MM.1S (cell line): Measurements from ENCODE around the gene RASGRF2.

Experiments used
- DNase-seq: peaks from one replicate; pipeline ENCODE4 v3.0.0-alpha.2; 2015
- H2AFZ ChIP-seq: fragments of 300-600 bp; sonication (generic); 2 replicates; pipeline ENCODE4 v1.6.0; 2016; ENCODE audit warnings: antibody characterized with exemption, low read length
- H3F3A ChIP-seq: fragments of 300-600 bp; sonication (generic); 2 replicates; pipeline ENCODE4 v1.6.1; 2016; ENCODE audit warnings: mild to moderate bottlenecking, antibody characterized with exemption, low read length, moderate library complexity, mixed read lengths; ENCODE audit not compliant: insufficient read depth
- H3K27ac ChIP-seq: fragments of 300-600 bp; sonication (generic); 2 replicates; pipeline ENCODE4 v1.5.1; 2016; ENCODE audit warnings: mild to moderate bottlenecking, low read length
- H3K27me3 ChIP-seq: fragments of 300-600 bp; sonication (generic); replicated peaks from 2 replicates; pipeline ENCODE4 v1.6.0; 2016; ENCODE audit warnings: low read length; ENCODE audit not compliant: insufficient read depth
- H3K36me3 ChIP-seq: fragments of 300-600 bp; sonication (generic); replicated peaks from 2 replicates; pipeline ENCODE4 v1.6.1; 2016; ENCODE audit warnings: mild to moderate bottlenecking, low read length, mixed read lengths; ENCODE audit not compliant: insufficient read depth
- H3K4me1 ChIP-seq: fragments of 300-600 bp; sonication (generic); 2 replicates; pipeline ENCODE4 v1.6.1; 2016; ENCODE audit warnings: low read length, mixed read lengths
- H3K4me2 ChIP-seq: fragments of 300-600 bp; sonication (generic); 2 replicates; pipeline ENCODE4 v1.6.0; 2016; ENCODE audit warnings: low read depth, low read length
- H3K4me3 ChIP-seq: fragments of 300-600 bp; sonication (generic); 2 replicates; pipeline ENCODE4 v1.5.1; 2016; ENCODE audit warnings: low read length, mixed read lengths
- H3K79me2 ChIP-seq: fragments of 300-600 bp; sonication (generic); 2 replicates; pipeline ENCODE4 v1.6.1; 2016; ENCODE audit warnings: mixed run types, low read length, mixed read lengths
- H3K9ac ChIP-seq: fragments of 300-600 bp; sonication (generic); 2 replicates; pipeline ENCODE4 v1.6.1; 2016; ENCODE audit warnings: low read length, mixed read lengths
- H3K9me2 ChIP-seq: fragments of 300-600 bp; sonication (generic); replicated peaks from 2 replicates; pipeline ENCODE4 v1.6.1; 2016; ENCODE audit warnings: mild to moderate bottlenecking, low read length, mixed read lengths; ENCODE audit not compliant: insufficient read depth
- H3K9me3 ChIP-seq: fragments of 300-600 bp; sonication (generic); replicated peaks from 2 replicates; pipeline ENCODE4 v1.6.1; 2016; ENCODE audit warnings: mild to moderate bottlenecking, low read length, mixed read lengths; ENCODE audit not compliant: insufficient read depth
- H4K20me1 ChIP-seq: fragments of 300-600 bp; sonication (generic); 2 replicates; pipeline ENCODE4 v1.6.1; 2016; ENCODE audit warnings: mild to moderate bottlenecking, low read length, moderate library complexity, mixed read lengths; ENCODE audit not compliant: insufficient read depth
- EZH2 ChIP-seq: fragments of 300-600 bp; sonication (generic); optimal IDR thresholded peaks from 2 replicates; pipeline ENCODE3; 2017; ENCODE audit warnings: low read depth, mild to moderate bottlenecking, antibody characterized with exemption, low read length, mixed read lengths
- EZH2phosphoT487 ChIP-seq: fragments of 300-600 bp; sonication (generic); IDR thresholded peaks from 2 replicates; pipeline ENCODE4 v1.6.1; 2018; ENCODE audit warnings: antibody characterized with exemption, low read length
- TF ChIP-seq, protein P1 (sequence below): fragments of 300-600 bp; sonication (generic); IDR thresholded peaks from 2 replicates; pipeline ENCODE4 v1.5.1; 2016; ENCODE audit warnings: antibody characterized with exemption, low read length, mixed read lengths

The RASGRF2 gene

DNA sequence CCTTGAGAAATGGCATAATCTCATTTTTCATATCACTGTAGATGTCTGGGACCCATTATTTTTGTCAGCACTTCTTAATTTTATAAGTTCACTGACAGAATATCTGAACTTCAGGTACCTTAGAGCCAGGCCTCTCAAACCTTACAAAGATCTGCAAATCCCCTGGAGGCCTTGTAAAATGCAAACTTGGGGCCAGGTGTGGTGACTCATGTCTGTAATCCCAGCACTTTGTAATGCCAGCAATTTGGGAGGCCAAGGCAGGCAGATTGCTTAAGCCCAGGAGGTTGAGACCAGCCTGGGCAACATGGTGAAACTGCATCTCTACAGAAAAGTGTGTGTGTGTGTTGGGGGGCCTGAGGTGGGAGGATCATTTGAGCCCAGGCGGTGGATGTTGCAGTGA, 30.8 kb downstream of the RASGRF2 start:
- no peak for TF ChIP-seq EZH2
- TF ChIP-seq EZH2phosphoT487, result no peak
- TF ChIP-seq, protein P1, sequence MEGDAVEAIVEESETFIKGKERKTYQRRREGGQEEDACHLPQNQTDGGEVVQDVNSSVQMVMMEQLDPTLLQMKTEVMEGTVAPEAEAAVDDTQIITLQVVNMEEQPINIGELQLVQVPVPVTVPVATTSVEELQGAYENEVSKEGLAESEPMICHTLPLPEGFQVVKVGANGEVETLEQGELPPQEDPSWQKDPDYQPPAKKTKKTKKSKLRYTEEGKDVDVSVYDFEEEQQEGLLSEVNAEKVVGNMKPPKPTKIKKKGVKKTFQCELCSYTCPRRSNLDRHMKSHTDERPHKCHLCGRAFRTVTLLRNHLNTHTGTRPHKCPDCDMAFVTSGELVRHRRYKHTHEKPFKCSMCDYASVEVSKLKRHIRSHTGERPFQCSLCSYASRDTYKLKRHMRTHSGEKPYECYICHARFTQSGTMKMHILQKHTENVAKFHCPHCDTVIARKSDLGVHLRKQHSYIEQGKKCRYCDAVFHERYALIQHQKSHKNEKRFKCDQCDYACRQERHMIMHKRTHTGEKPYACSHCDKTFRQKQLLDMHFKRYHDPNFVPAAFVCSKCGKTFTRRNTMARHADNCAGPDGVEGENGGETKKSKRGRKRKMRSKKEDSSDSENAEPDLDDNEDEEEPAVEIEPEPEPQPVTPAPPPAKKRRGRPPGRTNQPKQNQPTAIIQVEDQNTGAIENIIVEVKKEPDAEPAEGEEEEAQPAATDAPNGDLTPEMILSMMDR, result no peak
- no peaks in the 10 kb centered on the region for H3K36me3 ChIP-seq
- H3K9me2 ChIP-seq, result no peaks in the 10 kb centered on the region
- H3K4me1 ChIP-seq, result no peaks in the 10 kb centered on the region
- no peaks in the 10 kb centered on the region for H4K20me1 ChIP-seq
- H3K9me3 ChIP-seq, result no peaks in the 10 kb centered on the region
- no peak overlapping the region for H2AFZ ChIP-seq
- H3K4me2 ChIP-seq, result no peak overlapping the region
- H3K4me3 ChIP-seq, result no peak overlapping the region
- no peaks in the 10 kb centered on the region for H3K27me3 ChIP-seq
- H3K27ac ChIP-seq, result no peak overlapping the region
- H3K79me2 ChIP-seq, result no peaks in the 10 kb centered on the region
- H3F3A ChIP-seq, result no peaks in the 10 kb centered on the region
- no peak for DNase-seq
- H3K9ac ChIP-seq, result no peak overlapping the region

DNA sequence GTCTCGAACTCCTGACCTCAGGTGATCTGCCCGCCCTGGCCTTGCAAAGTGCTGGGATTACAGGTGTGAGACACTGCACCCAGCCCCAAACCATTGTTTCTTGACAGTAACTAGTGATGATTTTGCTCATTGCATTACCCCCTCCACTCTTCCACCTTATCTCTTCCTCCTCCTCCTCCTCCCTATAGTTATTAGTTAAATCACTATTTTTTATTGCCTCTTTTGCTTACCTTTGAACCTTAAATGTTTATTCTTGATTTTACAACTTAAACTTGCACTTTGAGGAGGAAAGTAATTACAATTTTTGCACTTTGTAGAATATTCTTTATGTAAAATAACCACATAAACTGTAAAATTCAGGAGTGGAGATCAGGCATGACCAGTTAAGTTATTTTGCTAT, 35.7 kb downstream of the RASGRF2 start:
- Histone ChIP-seq H3K9ac (no peak overlapping the region), H3K4me1 (0 out of 2 replicates have a peak, but pooled peaks cover 5% of the 10 kb centered on the region), H3F3A (no peaks in the 10 kb centered on the region), H3K9me3 (no peaks in the 10 kb centered on the region), H2AFZ (no peak overlapping the region), H3K27me3 (no peaks in the 10 kb centered on the region; the same call in 1 of the 2 replicates), H3K9me2 (no peaks in the 10 kb centered on the region), H3K36me3 (no peaks in the 10 kb centered on the region), H4K20me1 (no peaks in the 10 kb centered on the region), H3K4me3 (no peak overlapping the region), H3K27ac (no peak overlapping the region), H3K79me2 (no peaks in the 10 kb centered on the region), H3K4me2 (no peak overlapping the region)
- DNase-seq, result no peak
- TF ChIP-seq EZH2phosphoT487 (no peak), EZH2 (no peak)
- TF ChIP-seq, protein P1, result no peak

DNA sequence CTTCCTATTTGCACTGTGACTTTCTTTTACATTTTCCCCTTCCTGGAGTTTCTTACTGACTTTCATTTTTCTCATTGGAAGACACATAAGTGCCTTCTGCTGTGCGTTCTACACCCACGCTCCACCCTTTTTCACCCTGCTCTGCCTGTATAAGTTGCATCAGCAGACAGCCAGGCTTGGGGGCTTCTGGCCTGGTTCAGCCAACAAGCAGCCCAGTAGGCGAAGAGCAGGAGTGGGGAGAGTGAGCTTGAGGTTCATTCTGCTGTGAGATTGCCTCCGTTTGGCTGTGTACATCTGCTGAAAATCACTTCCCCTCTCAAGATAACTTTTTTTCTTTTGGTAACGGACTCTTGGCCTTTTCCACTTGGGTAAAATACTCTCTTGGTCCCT, 38.4 kb downstream of the RASGRF2 start:
- no peaks in the 10 kb centered on the region; the same call in 1 of the 2 replicates for H3K27me3 ChIP-seq
- no peak overlapping the region for H3K4me2 ChIP-seq
- no peaks in the 10 kb centered on the region for H3K79me2 ChIP-seq
- no peaks in the 10 kb centered on the region for H3K9me3 ChIP-seq
- H4K20me1 ChIP-seq, result no peaks in the 10 kb centered on the region
- H3K4me3 ChIP-seq, result no peak overlapping the region
- H2AFZ ChIP-seq, result no peak overlapping the region
- no peak overlapping the region for H3K27ac ChIP-seq
- 0 out of 2 replicates have a peak, but pooled peaks cover 5% of the 10 kb centered on the region for H3K4me1 ChIP-seq
- TF ChIP-seq, protein P1, result no peak
- no peak for TF ChIP-seq EZH2
- no peak for TF ChIP-seq EZH2phosphoT487
- no peak overlapping the region for H3K9ac ChIP-seq
- no peaks in the 10 kb centered on the region for H3K9me2 ChIP-seq
- H3F3A ChIP-seq, result no peaks in the 10 kb centered on the region
- no peak for DNase-seq
- H3K36me3 ChIP-seq, result no peaks in the 10 kb centered on the region
